OCI-LY7 (cell line): ENCODE measurements around the gene DCLK1. TPM values are rescaled to one million over a fixed set of nuclear protein-coding genes. Genes with fewer than 3 reads are reported as not detected.

Source experiments
- BruUV-seq: library from RNA; stranded (reverse); fragments of 400-500 nt; replicated peaks from 2 replicates; lab custom pipeline; 2021; lab: Mats Ljungman, UMichigan
- CTCF ChIA-PET: fragments of 300-600 bp; sonication (Branson Sonifier 250); formaldehyde crosslinking; loops from one replicate; lab custom pipeline; 2022; ENCODE audit warnings: antibody characterized with exemption; ENCODE audit not compliant: unreplicated experiment; lab: Charles Lee
- POLR2A ChIA-PET: fragments of 300-600 bp; sonication (Branson Sonifier 250); formaldehyde crosslinking; loops from one replicate; lab custom pipeline; 2022; ENCODE audit warnings: antibody characterized with exemption; lab: Charles Lee
- DNase-seq: peaks from one replicate; pipeline ENCODE4 v3.0.0-alpha.2; 2015; ENCODE audit warnings: low spot score
- H2AFZ ChIP-seq: fragments of 200-600 bp; sonication (generic), shearing (Covaris generic); 2 replicates; pipeline ENCODE4 v1.6.1; 2014; ENCODE audit warnings: mild to moderate bottlenecking, antibody characterized with exemption, low read length, moderate library complexity
- H3K27ac ChIP-seq: fragments of 200-600 bp; sonication (generic); 2 replicates; pipeline ENCODE4 v1.5.1; 2014; ENCODE audit warnings: mixed run types, low read depth, mild to moderate bottlenecking, moderate library complexity, low read length, inconsistent platforms; ENCODE audit not compliant: poor library complexity, severe bottlenecking
- H3K36me3 ChIP-seq: fragments of 200-600 bp; sonication (generic); 2 replicates; pipeline ENCODE4 v1.6.1; 2014; ENCODE audit warnings: mild to moderate bottlenecking, antibody characterized with exemption, low read length, moderate library complexity, mixed read lengths; ENCODE audit not compliant: insufficient read depth
- H3K4me1 ChIP-seq: fragments of 200-600 bp; sonication (generic); 2 replicates; pipeline ENCODE4 v1.5.1; 2014; ENCODE audit warnings: mild to moderate bottlenecking, low read length; ENCODE audit not compliant: insufficient read depth, poor library complexity, severe bottlenecking
- H3K4me2 ChIP-seq: fragments of 200-600 bp; sonication (generic); 2 replicates; pipeline ENCODE4 v1.6.1; 2014; ENCODE audit warnings: mild to moderate bottlenecking, low read length
- H3K4me3 ChIP-seq: fragments of 200-600 bp; sonication (generic); 2 replicates; pipeline ENCODE4 v1.5.1; 2014; ENCODE audit warnings: mild to moderate bottlenecking, low read depth, low read length; ENCODE audit not compliant: poor library complexity, severe bottlenecking
- H3K79me2 ChIP-seq: fragments of 200-600 bp; sonication (generic); 2 replicates; pipeline ENCODE4 v1.6.1; 2016; ENCODE audit warnings: low read depth, mild to moderate bottlenecking, low read length, moderate library complexity, mixed read lengths; ENCODE audit not compliant: insufficient read depth
- H3K9me2 ChIP-seq: fragments of 200-600 bp; sonication (generic); 2 replicates; pipeline ENCODE4 v1.6.1; 2016; ENCODE audit warnings: mild to moderate bottlenecking, low read length, mixed read lengths; ENCODE audit not compliant: insufficient read depth
- H3K9me3 ChIP-seq: fragments of 200-600 bp; sonication (generic); 2 replicates; pipeline ENCODE4 v1.6.1; 2014; ENCODE audit warnings: mild to moderate bottlenecking, mixed run types, low read length, mixed read lengths
- H4K20me1 ChIP-seq: fragments of 200-600 bp; sonication (generic); 2 replicates; pipeline ENCODE4 v1.6.1; 2014; ENCODE audit warnings: mild to moderate bottlenecking, antibody characterized with exemption, low read length, moderate library complexity, mixed read lengths; ENCODE audit not compliant: insufficient read depth
- CTCF ChIP-seq: fragments of 200-600 bp; sonication (generic); conservative IDR thresholded peaks from 2 replicates; pipeline ENCODE4 v1.5.1; 2014; ENCODE audit warnings: mild to moderate bottlenecking, antibody characterized with exemption, low read length, moderate library complexity, mixed read lengths
- EZH2phosphoT487 ChIP-seq: fragments of 200-600 bp; sonication (generic); IDR thresholded peaks from 2 replicates; pipeline ENCODE4 v1.6.1; 2018; ENCODE audit warnings: low read depth, borderline replicate concordance, mild to moderate bottlenecking, mixed run types, antibody characterized with exemption, low read length, moderate library complexity, mixed read lengths
- intact Hi-C: fragments of 100-400 bp; cut with micrococcal nuclease; formaldehyde crosslinking; loops from one replicate; pipeline ENCODE4 v1.10.0; 2022; ENCODE audit not compliant: unreplicated experiment
- total RNA-seq, 2 experiments: library from RNA; depleted of rRNA in 1 of 2; stranded (reverse); fragments of >200 nt in 1 of 2; shearing (Covaris generic) in 1 of 2; gene quantifications; 2 replicates each; pipeline ENCODE4 v1.2.3, GENCODE V29; 2014 to 2022

Gene DCLK1
- total RNA-seq, 2 experiments from 2014 or later: not detected

GRCh38 chr13:35906636-35907035 lies 224.5 kb downstream of the DCLK1 start:
- Histone ChIP-seq H2AFZ (no peak overlapping the region), H3K4me1 (no peaks in the 10 kb centered on the region), H3K27ac (no peak overlapping the region), H3K9me3 (no peaks in the 10 kb centered on the region), H3K79me2 (no peaks in the 10 kb centered on the region), H3K4me3 (no peak overlapping the region), H4K20me1 (no peaks in the 10 kb centered on the region), H3K9me2 (no peaks in the 10 kb centered on the region), H3K36me3 (no peaks in the 10 kb centered on the region), H3K4me2 (no peak overlapping the region)
- BruUV-seq: no TSS peak
- TF ChIP-seq EZH2phosphoT487 (no peak), CTCF (no peak)
- no peak for DNase-seq
- POLR2A ChIA-PET: no interaction called here
- intact Hi-C loops: no loop called here
- CTCF ChIA-PET: no interaction called here

- intact Hi-C loops: no loop called here
- no peaks in the 10 kb centered on the region for H3K9me2 ChIP-seq
- no peak for DNase-seq
- H2AFZ ChIP-seq: no peak overlapping the region
- H3K9me3 ChIP-seq: no peaks in the 10 kb centered on the region
- no peaks in the 10 kb centered on the region for H3K36me3 ChIP-seq
- POLR2A ChIA-PET: interaction anchor here (0.6 kb wide), 1 partner anchor 733 kb away, joined by 3 read pairs; no protein-coding TSS in a partner anchor
- no peak overlapping the region for H3K4me3 ChIP-seq
- CTCF ChIA-PET: no interaction called here
- H3K4me2 ChIP-seq: no peak overlapping the region
- H3K79me2 ChIP-seq: no peaks in the 10 kb centered on the region
- H3K4me1 ChIP-seq: no peaks in the 10 kb centered on the region
- H4K20me1 ChIP-seq: no peaks in the 10 kb centered on the region
- no TSS peak for BruUV-seq
- TF ChIP-seq EZH2phosphoT487 (no peak), CTCF (no peak)
- no peak overlapping the region for H3K27ac ChIP-seq
Measured at GRCh38 chr13:35903075-35903474, 228.1 kb downstream of the DCLK1 start.

GRCh38 chr13:35898041-35898440 lies 233.1 kb downstream of the DCLK1 start:
- Histone ChIP-seq H3K4me1 (no peaks in the 10 kb centered on the region), H3K36me3 (no peaks in the 10 kb centered on the region), H3K79me2 (no peaks in the 10 kb centered on the region), H3K9me2 (no peaks in the 10 kb centered on the region), H2AFZ (no peak overlapping the region), H3K4me2 (no peak overlapping the region), H3K9me3 (no peaks in the 10 kb centered on the region), H3K4me3 (no peak overlapping the region), H4K20me1 (no peaks in the 10 kb centered on the region), H3K27ac (no peak overlapping the region)
- CTCF ChIA-PET: no interaction called here
- DNase-seq: no peak
- POLR2A ChIA-PET: no interaction called here
- no peak for TF ChIP-seq CTCF
- no peak for TF ChIP-seq EZH2phosphoT487
- BruUV-seq: no TSS peak
- intact Hi-C loops: no loop called here
